Esophagus squamous epithelium (tissue), 5 donors: ENCODE measurements around the gene LAMC3. TPM values are rescaled to one million over a fixed set of nuclear protein-coding genes. Genes with fewer than 3 reads are reported as not detected.

Experiments
- DNase-seq: peaks from one replicate; lab custom pipeline; 2025; lab: John Stamatoyannopoulos, UW
- H3K27ac ChIP-seq, 4 donors: fragments of 200-600 bp; sonication (generic); one replicate each; pipeline ENCODE4 v1.5.1; 2016 to 2019; ENCODE audit warnings: mild to moderate bottlenecking in 1 of 4
- H3K27me3 ChIP-seq, 4 donors: fragments of 200-600 bp; sonication (generic); 1 replicate in 3 of 4; 2 replicates in 1 of 4; pipeline versions ENCODE4 v1.5.1 to v1.6.0; 2017 to 2021; ENCODE audit warnings: antibody characterized with exemption in 1 of 4
- H3K36me3 ChIP-seq, 3 donors: fragments of 200-600 bp; sonication (generic); one replicate each; pipeline ENCODE4 v1.5.1; 2016 to 2019
- H3K4me1 ChIP-seq, 3 donors: fragments of 200-600 bp; sonication (generic); one replicate each; pipeline ENCODE4 v1.5.1; 2017 to 2019
- H3K4me3 ChIP-seq, 4 donors: fragments of 200-600 bp; sonication (generic); 1 replicate in 3 of 4; 2 replicates in 1 of 4; pipeline ENCODE4 v1.5.1; 2016 to 2019; ENCODE audit warnings: mild to moderate bottlenecking in 2 of 4, moderate library complexity in 1 of 4
- H3K9me3 ChIP-seq, 3 donors: fragments of 200-600 bp; sonication (generic); one replicate each; pipeline ENCODE4 v1.5.1; 2016 to 2019
- CTCF ChIP-seq, 6 experiments: fragments of 450-650 bp in 4 of 6; fragments of 200-600 bp in 2 of 6; sonication (generic) in 2 of 6; IDR thresholded peaks; one replicate each; pipeline ENCODE4 v1.5.1; 2016 to 2019; ENCODE audit warnings: antibody characterized with exemption in 6 of 6, mild to moderate bottlenecking in 4 of 6, moderate library complexity in 4 of 6
- POLR2A ChIP-seq, 4 donors: fragments of 450-650 bp; IDR thresholded peaks; one replicate each; pipeline ENCODE4 v1.6.1; 2017; ENCODE audit warnings: antibody characterized with exemption in 4 of 4, mild to moderate bottlenecking in 4 of 4, moderate library complexity in 3 of 4
- WGBS, 2 donors: methylation state at CpG; one replicate each; pipeline ENCODE4 v1.1.5; 2018; 5-methylcytosine and 5-hydroxymethylcytosine counted together
- intact Hi-C: fragments of 100-400 bp; cut with DNase I; formaldehyde crosslinking; loops from one replicate; pipeline ENCODE4 v1.15.0; 2022
- total RNA-seq, 4 donors: library from RNA; depleted of rRNA; stranded (reverse); fragments of >200 nt; gene quantifications; one replicate each; pipeline ENCODE4 v1.1.0, GENCODE V29; 2016
- donor health status: DM: yes; HTN: yes; CAD: no.

LAMC3 gene
- total RNA-seq, 4 donors from 2014 or later, result 0.53 to 4.6 (median 2.7) TPM

- no peaks in the 10 kb centered on the region for H3K9me3 ChIP-seq
- no peaks in the 10 kb centered on the region for H3K4me1 ChIP-seq
- intact Hi-C loops, result no loop called here
- 78 to 80% methylated on average over 7 of the region's 7 CpGs for WGBS, 2 donors
- peaks cover 0 to 51% (median 0%) of the 10 kb centered on the region in 4 donors for H3K27me3 ChIP-seq
- DNase-seq, result no peak
- H3K4me3 ChIP-seq, result no peak overlapping the region
- no peaks in the 10 kb centered on the region for H3K36me3 ChIP-seq
- H3K27ac ChIP-seq, result no peak overlapping the region
- TF ChIP-seq POLR2A (IDR thresholded peaks at IDR 0.05) (no peak), CTCF (IDR thresholded peaks at IDR 0.05) (no peak)
Measured at GRCh38 chr9:131001990-131002389, 7.0 kb upstream of the LAMC3 start.

- TF ChIP-seq POLR2A (IDR thresholded peaks at IDR 0.05) (no peak), CTCF (IDR thresholded peaks at IDR 0.05) (no peak)
- DNase-seq, result no peak
- Histone ChIP-seq H3K4me1 (peaks cover 0 to 12% (median 10%) of the 10 kb centered on the region in 3 donors), H3K27me3 (peaks cover 0 to 51% (median 0%) of the 10 kb centered on the region in 4 donors), H3K36me3 (no peaks in the 10 kb centered on the region), H3K27ac (no peak overlapping the region), H3K4me3 (no peak overlapping the region), H3K9me3 (no peaks in the 10 kb centered on the region)
- WGBS, 2 donors, result 71 to 89% methylated on average over 4 of the region's 4 CpGs
- intact Hi-C loops, result no loop called here
Measured at GRCh38 chr9:131006601-131007000, 2.4 kb upstream of the LAMC3 start.

GRCh38 chr9:131008086-131008485, 888 bp upstream of the LAMC3 start:
- 83 to 88% methylated on average over 9 to 11 of the region's 11 CpGs for WGBS, 2 donors

GRCh38 chr9:131008563-131008908, 438 bp upstream of the LAMC3 start:
- H3K36me3 ChIP-seq, result no peaks in the 10 kb centered on the region
- H3K27me3 ChIP-seq, result peaks cover 0 to 66% (median 0%) of the 10 kb centered on the region in 4 donors
- peak overlapping the region in 3 of 4 donors; percentile 1 to 58 (median 38) for H3K4me3 ChIP-seq
- 40 to 60% methylated on average over 7 of the region's 8 CpGs for WGBS, 2 donors
- H3K27ac ChIP-seq, result no peak overlapping the region
- no peaks in the 10 kb centered on the region for H3K9me3 ChIP-seq
- peaks cover 0 to 12% (median 10%) of the 10 kb centered on the region in 3 donors for H3K4me1 ChIP-seq
- TF ChIP-seq CTCF (IDR thresholded peaks at IDR 0.05) (no peak), POLR2A (IDR thresholded peaks at IDR 0.05) (no peak)
- DNase-seq, result no peak
- intact Hi-C loops, result no loop called here

More at GRCh38 chr9:131008086-131008485, 888 bp upstream of the LAMC3 start:
- DNase-seq, result no peak
- Histone ChIP-seq H3K27me3 (peaks cover 0 to 61% (median 0%) of the 10 kb centered on the region in 4 donors), H3K27ac (no peak overlapping the region), H3K4me3 (no peak overlapping the region), H3K4me1 (peaks cover 0 to 12% (median 10%) of the 10 kb centered on the region in 3 donors), H3K36me3 (no peaks in the 10 kb centered on the region), H3K9me3 (no peaks in the 10 kb centered on the region)
- TF ChIP-seq CTCF (IDR thresholded peaks at IDR 0.05), result no peak
- TF ChIP-seq POLR2A (IDR thresholded peaks at IDR 0.05), result no peak
- intact Hi-C loops, result no loop called here

- DNase-seq, result no peak
- no peaks in the 10 kb centered on the region for H3K9me3 ChIP-seq
- intact Hi-C loops, result no loop called here
- H3K4me1 ChIP-seq, result peaks cover 0 to 12% (median 10%) of the 10 kb centered on the region in 3 donors
- no peak overlapping the region for H3K4me3 ChIP-seq
- H3K27me3 ChIP-seq, result peaks cover 0 to 86% (median 0%) of the 10 kb centered on the region in 4 donors
- no peak for TF ChIP-seq POLR2A (IDR thresholded peaks at IDR 0.05)
- no peak for TF ChIP-seq CTCF (IDR thresholded peaks at IDR 0.05)
- 48 to 57% methylated on average over 6 to 9 of the region's 14 CpGs for WGBS, 2 donors
- no peaks in the 10 kb centered on the region for H3K36me3 ChIP-seq
- H3K27ac ChIP-seq, result no peak overlapping the region
Measured at GRCh38 chr9:131010482-131011273, 1.7 kb downstream of the LAMC3 start.
